Lower lobe of right lung (tissue), 2 donors: ENCODE measurements around the gene RANBP1. TPM values are rescaled to one million over a fixed set of nuclear protein-coding genes. Genes with fewer than 3 reads are reported as not detected.

Experiments
- ATAC-seq, 2 donors: fragments of 200-7000 bp; cut with Tn5 transposase; one replicate each; pipeline ENCODE4 v1.9.1; 2020 to 2022; ENCODE audit warnings: mild to moderate bottlenecking in 2 of 2, moderate library complexity in 2 of 2
- DNase-seq: peaks from one replicate; pipeline ENCODE4 v3.0.0-alpha.2; 2020
- H3K27ac ChIP-seq: fragments of 200-600 bp; one replicate; pipeline ENCODE4 v1.8.0; 2022
- H3K27me3 ChIP-seq: fragments of 200-600 bp; one replicate; pipeline ENCODE4 v1.8.0; 2022; ENCODE audit warnings: low read depth
- H3K36me3 ChIP-seq: fragments of 200-600 bp; one replicate; pipeline ENCODE4 v1.8.0; 2022; ENCODE audit warnings: mild to moderate bottlenecking
- H3K4me1 ChIP-seq: fragments of 200-600 bp; one replicate; pipeline ENCODE4 v1.8.0; 2022
- H3K4me3 ChIP-seq: fragments of 200-600 bp; one replicate; pipeline ENCODE4 v1.8.0; 2022; ENCODE audit warnings: mild to moderate bottlenecking
- H3K9me3 ChIP-seq: fragments of 200-600 bp; one replicate; pipeline ENCODE4 v1.8.0; 2022
- CTCF ChIP-seq: fragments of 200-600 bp; IDR thresholded peaks from one replicate; pipeline ENCODE4 v1.8.0; 2022; ENCODE audit warnings: antibody characterized with exemption, mild to moderate bottlenecking
- intact Hi-C: fragments of 100-400 bp; cut with DNase I; formaldehyde crosslinking; loops from one replicate; pipeline ENCODE4 v1.11.0; 2022
- total RNA-seq: library from RNA; stranded (reverse); fragmentation: NEBNext Ultra II Directional; extraction: Animal tissue kit (Norgen Biotek cat#: 25700); gene quantifications from one replicate; pipeline ENCODE4 v1.2.1, GENCODE V29; 2021
- donor health status: DM: no; HTN: yes; CAD: no; lungs with severe emphysema.

RANBP1 gene
- total RNA-seq, 1 donor from 2014 or later = 58.3 TPM

DNA sequence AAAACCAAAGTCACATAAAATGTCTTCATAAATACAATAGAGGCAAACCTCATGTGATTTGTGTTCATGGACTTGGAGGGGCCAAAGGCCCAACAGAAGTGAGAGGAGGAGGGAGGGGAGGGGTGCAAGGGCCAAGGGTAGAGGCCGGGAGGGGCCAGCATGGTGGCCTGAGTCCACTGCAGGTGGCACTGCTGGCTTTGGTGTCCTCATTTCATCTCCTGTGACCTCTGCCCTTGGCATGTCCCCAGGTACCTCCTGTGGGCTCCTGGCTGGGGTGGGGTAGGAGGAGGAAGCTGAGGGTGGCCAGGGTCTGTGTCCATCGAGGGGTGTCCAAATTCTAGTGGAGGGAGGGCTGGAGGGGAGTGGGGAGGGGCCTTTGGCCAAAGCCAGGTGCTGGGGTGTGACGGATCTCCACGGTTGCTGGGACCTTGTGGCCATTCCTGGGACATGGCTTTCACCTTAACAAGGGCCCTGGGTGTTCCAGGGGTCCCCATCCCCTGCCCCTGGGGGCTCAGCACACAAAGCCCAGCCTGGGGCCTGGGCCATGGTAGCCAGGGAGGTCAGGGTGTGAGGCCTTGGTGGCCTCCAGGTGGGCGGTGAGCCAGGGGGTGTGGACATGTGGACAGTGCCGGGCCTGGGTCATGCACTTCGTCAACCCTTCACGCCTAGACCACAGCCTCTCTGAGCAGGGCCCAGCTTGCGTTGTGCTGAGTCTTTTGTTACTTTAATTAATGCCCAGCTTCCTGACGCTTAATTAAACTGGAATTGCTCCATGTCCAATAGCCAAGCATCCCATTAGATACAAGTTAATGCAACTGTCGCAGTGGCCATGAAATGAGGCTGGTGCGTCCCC lies 55.6 kb downstream of the RANBP1 start:
- no peaks in the 10 kb centered on the region for H3K27me3 ChIP-seq
- ATAC-seq = no peak
- intact Hi-C loops = no loop called here
- no peaks in the 10 kb centered on the region for H3K4me1 ChIP-seq
- no peak for TF ChIP-seq CTCF
- DNase-seq = no peak
- no peak overlapping the region for H3K27ac ChIP-seq
- no peaks in the 10 kb centered on the region for H3K36me3 ChIP-seq
- H3K4me3 ChIP-seq = no peak overlapping the region
- no peaks in the 10 kb centered on the region for H3K9me3 ChIP-seq

- DNase-seq = no peak
- Histone ChIP-seq H3K9me3 (no peaks in the 10 kb centered on the region), H3K27me3 (no peaks in the 10 kb centered on the region), H3K4me1 (no peaks in the 10 kb centered on the region), H3K36me3 (no peaks in the 10 kb centered on the region), H3K4me3 (no peak overlapping the region), H3K27ac (no peak overlapping the region)
- intact Hi-C loops = no loop called here
- no peak for ATAC-seq
- TF ChIP-seq CTCF = no peak
Measured at GRCh38 chr22:20172141-20172613, 56.3 kb downstream of the RANBP1 start.

DNA sequence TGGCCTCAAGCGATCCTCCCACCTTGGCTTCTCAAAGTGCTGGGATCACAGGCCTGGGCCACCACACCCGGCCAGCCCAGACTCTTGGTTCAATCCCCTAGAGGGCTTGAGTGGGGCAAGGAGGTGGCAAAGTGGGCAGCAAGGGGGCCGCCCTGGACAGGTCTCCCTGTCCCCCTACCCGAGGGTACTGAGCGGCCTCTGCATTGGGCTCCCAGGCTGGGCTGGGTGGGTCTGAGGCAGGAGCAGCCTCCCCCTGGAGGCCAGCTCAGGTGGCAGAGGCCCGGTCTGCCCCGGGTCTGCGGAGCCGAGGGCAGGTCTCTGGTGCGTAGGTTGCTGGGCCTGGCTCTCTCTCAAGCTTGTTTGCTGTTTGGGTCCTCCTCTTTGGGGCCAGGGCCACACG lies 57.3 kb downstream of the RANBP1 start:
- intact Hi-C loops = no loop called here
- TF ChIP-seq CTCF = no peak
- Histone ChIP-seq H3K4me3 (no peak overlapping the region), H3K27ac (no peak overlapping the region), H3K27me3 (no peaks in the 10 kb centered on the region), H3K36me3 (no peaks in the 10 kb centered on the region), H3K4me1 (no peaks in the 10 kb centered on the region), H3K9me3 (no peaks in the 10 kb centered on the region)
- no peak for DNase-seq
- no peak for ATAC-seq

- ATAC-seq (no peak), DNase-seq (no peak)
- H3K36me3 ChIP-seq = no peaks in the 10 kb centered on the region
- intact Hi-C loops = no loop called here
- no peak overlapping the region for H3K4me3 ChIP-seq
- no peaks in the 10 kb centered on the region for H3K4me1 ChIP-seq
- no peaks in the 10 kb centered on the region for H3K9me3 ChIP-seq
- no peaks in the 10 kb centered on the region for H3K27me3 ChIP-seq
- no peak for TF ChIP-seq CTCF
- H3K27ac ChIP-seq = no peak overlapping the region
Measured at GRCh38 chr22:20173772-20174171, 57.9 kb downstream of the RANBP1 start.

GRCh38 chr22:20174785-20175596 lies 59.1 kb downstream of the RANBP1 start:
- H3K27me3 ChIP-seq = no peaks in the 10 kb centered on the region
- ATAC-seq = no peak
- intact Hi-C loops = no loop called here

More at GRCh38 chr22:20174785-20175596, 59.1 kb downstream of the RANBP1 start:
- Histone ChIP-seq H3K9me3 (no peaks in the 10 kb centered on the region), H3K4me1 (no peaks in the 10 kb centered on the region), H3K27ac (no peak overlapping the region), H3K4me3 (no peak overlapping the region), H3K36me3 (no peaks in the 10 kb centered on the region)
- DNase-seq = no peak
- no peak for TF ChIP-seq CTCF
